ENCODE data around the gene ATG14. TPM values are rescaled to one million over a fixed set of nuclear protein-coding genes. Genes with fewer than 3 reads are reported as not detected.

ATG14 gene
- total RNA-seq, 1 donor from 2014 or later, result 28.8 TPM

DNA sequence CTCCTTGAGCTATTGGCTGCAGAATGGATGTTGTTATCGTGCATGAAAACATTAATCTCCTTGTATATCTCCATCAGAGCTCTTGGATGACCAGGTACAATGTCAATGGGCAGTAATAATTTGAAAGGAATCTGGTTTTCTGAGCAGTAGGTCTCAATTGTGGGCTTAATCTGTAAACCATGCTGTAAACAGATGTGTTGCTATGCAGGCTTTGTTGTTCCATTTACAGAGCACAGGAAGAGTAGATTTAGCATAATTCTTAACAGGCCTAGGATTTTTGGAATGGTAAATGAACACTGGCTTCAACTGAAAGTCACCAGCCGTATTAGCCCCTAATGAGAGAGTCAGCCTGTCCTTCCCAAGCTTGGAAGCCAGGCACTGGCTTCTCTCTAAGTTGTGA lies 50.4 kb downstream of the ATG14 start:
- TF ChIP-seq EZH2phosphoT487 (IDR thresholded peaks at IDR 0.05), result no peak
- no peak for TF ChIP-seq EZH2 (IDR thresholded peaks at IDR 0.05)
- TF ChIP-seq, protein P1, sequence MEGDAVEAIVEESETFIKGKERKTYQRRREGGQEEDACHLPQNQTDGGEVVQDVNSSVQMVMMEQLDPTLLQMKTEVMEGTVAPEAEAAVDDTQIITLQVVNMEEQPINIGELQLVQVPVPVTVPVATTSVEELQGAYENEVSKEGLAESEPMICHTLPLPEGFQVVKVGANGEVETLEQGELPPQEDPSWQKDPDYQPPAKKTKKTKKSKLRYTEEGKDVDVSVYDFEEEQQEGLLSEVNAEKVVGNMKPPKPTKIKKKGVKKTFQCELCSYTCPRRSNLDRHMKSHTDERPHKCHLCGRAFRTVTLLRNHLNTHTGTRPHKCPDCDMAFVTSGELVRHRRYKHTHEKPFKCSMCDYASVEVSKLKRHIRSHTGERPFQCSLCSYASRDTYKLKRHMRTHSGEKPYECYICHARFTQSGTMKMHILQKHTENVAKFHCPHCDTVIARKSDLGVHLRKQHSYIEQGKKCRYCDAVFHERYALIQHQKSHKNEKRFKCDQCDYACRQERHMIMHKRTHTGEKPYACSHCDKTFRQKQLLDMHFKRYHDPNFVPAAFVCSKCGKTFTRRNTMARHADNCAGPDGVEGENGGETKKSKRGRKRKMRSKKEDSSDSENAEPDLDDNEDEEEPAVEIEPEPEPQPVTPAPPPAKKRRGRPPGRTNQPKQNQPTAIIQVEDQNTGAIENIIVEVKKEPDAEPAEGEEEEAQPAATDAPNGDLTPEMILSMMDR (IDR thresholded peaks at IDR 0.05), result no peak
- Histone ChIP-seq H4K20me1 (ENCODE audit: low read depth) (no peaks in the 10 kb centered on the region), H3K4me1 (no peaks in the 10 kb centered on the region), H2AFZ (replicated peaks) (no peak overlapping the region), H3K79me2 (ENCODE audit: low read depth) (no peaks in the 10 kb centered on the region), H3K9ac (no peak overlapping the region), H3K4me3 (no peak overlapping the region), H3K27me3 (no peaks in the 10 kb centered on the region), H3K9me3 (ENCODE audit: low read depth) (no peaks in the 10 kb centered on the region), H3F3A (ENCODE audit: low read depth) (no peaks in the 10 kb centered on the region), H3K4me2 (no peak overlapping the region), H3K27ac (no peak overlapping the region), H3K36me3 (no peaks in the 10 kb centered on the region)
- Mint-ChIP-seq H3K4me3 (no peak overlapping the region), H3K4me1 (no peaks in the 10 kb centered on the region), H3K9me3 (no peaks in the 10 kb centered on the region), H3K27ac (no peak overlapping the region), H3K27me3 (ENCODE audit: insufficient read depth, low read depth) (peaks cover 3% of the 10 kb centered on the region), H3K36me3 (peaks cover 12% of the 10 kb centered on the region)
- DNase-seq (ENCODE audit: low spot score), result no peak

DNA sequence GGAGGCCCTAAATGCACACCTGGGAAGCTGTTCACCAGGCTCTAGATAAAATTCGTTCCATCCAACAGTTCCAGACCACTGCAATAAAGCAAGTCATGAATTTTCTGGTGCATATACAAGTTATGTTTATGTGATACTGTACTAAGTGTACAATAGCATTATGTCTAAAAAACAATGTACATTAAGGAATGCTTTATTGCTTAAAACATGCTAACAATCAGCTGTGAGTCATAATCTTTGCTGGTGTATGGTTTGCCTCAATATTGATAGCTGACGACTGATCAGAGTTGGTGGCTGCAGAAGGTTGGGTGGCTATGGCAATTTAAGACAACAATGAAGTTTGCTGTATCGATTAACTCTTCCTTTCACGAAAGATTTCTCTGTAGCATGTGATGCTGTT lies 52.3 kb downstream of the ATG14 start:
- Mint-ChIP-seq H3K9me3 (no peaks in the 10 kb centered on the region), H3K4me1 (no peaks in the 10 kb centered on the region), H3K27ac (peak overlapping the region; percentile 17), H3K27me3 (ENCODE audit: insufficient read depth, low read depth) (peaks cover 3% of the 10 kb centered on the region), H3K36me3 (peaks cover 7% of the 10 kb centered on the region), H3K4me3 (no peak overlapping the region)
- no peaks in the 10 kb centered on the region for H4K20me1 ChIP-seq (ENCODE audit: low read depth)
- H3K27ac ChIP-seq, result no peak overlapping the region
- no peaks in the 10 kb centered on the region for H3K79me2 ChIP-seq (ENCODE audit: low read depth)
- no peak for TF ChIP-seq EZH2phosphoT487 (IDR thresholded peaks at IDR 0.05)
- no peak for TF ChIP-seq EZH2 (IDR thresholded peaks at IDR 0.05)
- TF ChIP-seq, protein P1 (IDR thresholded peaks at IDR 0.05), result no peak
- no peak for DNase-seq (ENCODE audit: low spot score)
- H3F3A ChIP-seq (ENCODE audit: low read depth), result peaks cover under 1% of the 10 kb centered on the region
- no peaks in the 10 kb centered on the region for H3K9me3 ChIP-seq (ENCODE audit: low read depth)
- no peak overlapping the region for H3K4me3 ChIP-seq
- H3K36me3 ChIP-seq, result no peaks in the 10 kb centered on the region
- H3K27me3 ChIP-seq, result no peaks in the 10 kb centered on the region
- H3K4me2 ChIP-seq, result no peak overlapping the region
- no peaks in the 10 kb centered on the region for H3K4me1 ChIP-seq
- H2AFZ ChIP-seq (replicated peaks), result no peak overlapping the region
- no peak overlapping the region for H3K9ac ChIP-seq

- Histone ChIP-seq H4K20me1 (ENCODE audit: low read depth) (no peaks in the 10 kb centered on the region), H3K4me1 (no peaks in the 10 kb centered on the region), H3K9me3 (ENCODE audit: low read depth) (no peaks in the 10 kb centered on the region), H2AFZ (replicated peaks) (no peak overlapping the region), H3K36me3 (no peaks in the 10 kb centered on the region), H3F3A (ENCODE audit: low read depth) (peaks cover 9% of the 10 kb centered on the region), H3K9ac (no peak overlapping the region), H3K27ac (no peak overlapping the region), H3K4me2 (no peak overlapping the region), H3K4me3 (no peak overlapping the region), H3K27me3 (no peaks in the 10 kb centered on the region), H3K79me2 (ENCODE audit: low read depth) (no peaks in the 10 kb centered on the region)
- no peak overlapping the region for H3K4me3 Mint-ChIP-seq
- TF ChIP-seq EZH2phosphoT487 (IDR thresholded peaks at IDR 0.05), result no peak
- no peak for TF ChIP-seq EZH2 (IDR thresholded peaks at IDR 0.05)
- TF ChIP-seq, protein P1 (IDR thresholded peaks at IDR 0.05), result no peak
- no peak for DNase-seq (ENCODE audit: low spot score)
- H3K27ac Mint-ChIP-seq, result no peak overlapping the region
- H3K4me1 Mint-ChIP-seq, result no peaks in the 10 kb centered on the region
- no peaks in the 10 kb centered on the region for H3K9me3 Mint-ChIP-seq
- peaks cover 3% of the 10 kb centered on the region for H3K36me3 Mint-ChIP-seq
- H3K27me3 Mint-ChIP-seq (ENCODE audit: insufficient read depth, low read depth), result no peaks in the 10 kb centered on the region
Observed at GRCh38 chr14:55356913-55357312, 54.7 kb downstream of the ATG14 start.
